ENCODE results near the gene TRABD2B. TPM values are rescaled to one million over a fixed set of nuclear protein-coding genes. Genes with fewer than 3 reads are reported as not detected.

Gene TRABD2B
- total RNA-seq, 2 experiments from 2014 or later: not detected

GRCh38 chr1:47886141-47886540 is 111.0 kb downstream of the TRABD2B start:
- H3K4me1 Mint-ChIP-seq: no peaks in the 10 kb centered on the region

GRCh38 chr1:47885062-47885830 is 111.9 kb downstream of the TRABD2B start:
- H3K9me3 Mint-ChIP-seq: no peaks in the 10 kb centered on the region
- no peak for DNase-seq
- H3K27ac Mint-ChIP-seq: no peak overlapping the region
- no peak for ATAC-seq (ENCODE audit: low read depth)
- H3K4me1 Mint-ChIP-seq: no peaks in the 10 kb centered on the region
- H3K4me3 Mint-ChIP-seq: no peak overlapping the region
- H3K36me3 Mint-ChIP-seq: no peaks in the 10 kb centered on the region
- H3K27me3 Mint-ChIP-seq: peaks cover 11% of the 10 kb centered on the region
- POLR2A ChIA-PET: no interaction called here

More at GRCh38 chr1:47886141-47886540, 111.0 kb downstream of the TRABD2B start:
- no peak overlapping the region for H3K27ac Mint-ChIP-seq
- POLR2A ChIA-PET: no interaction called here
- H3K36me3 Mint-ChIP-seq: no peaks in the 10 kb centered on the region
- no peak for DNase-seq
- H3K27me3 Mint-ChIP-seq: peaks cover 11% of the 10 kb centered on the region
- H3K4me3 Mint-ChIP-seq: no peak overlapping the region
- H3K9me3 Mint-ChIP-seq: no peaks in the 10 kb centered on the region
- ATAC-seq (ENCODE audit: low read depth): no peak

- Mint-ChIP-seq H3K27ac (no peak overlapping the region), H3K4me1 (no peaks in the 10 kb centered on the region), H3K27me3 (peaks cover 15% of the 10 kb centered on the region), H3K36me3 (no peaks in the 10 kb centered on the region), H3K9me3 (no peaks in the 10 kb centered on the region), H3K4me3 (no peak overlapping the region)
- no peak for ATAC-seq (ENCODE audit: low read depth)
- POLR2A ChIA-PET: no interaction called here
- no peak for DNase-seq
Measured at GRCh38 chr1:47883963-47884362, 113.2 kb downstream of the TRABD2B start.

GRCh38 chr1:47881505-47882442 is 115.4 kb downstream of the TRABD2B start:
- DNase-seq (no peak), ATAC-seq (ENCODE audit: low read depth) (no peak)
- Mint-ChIP-seq H3K27me3 (peaks cover 10% of the 10 kb centered on the region), H3K9me3 (no peaks in the 10 kb centered on the region), H3K4me1 (no peaks in the 10 kb centered on the region), H3K36me3 (no peaks in the 10 kb centered on the region), H3K4me3 (no peak overlapping the region), H3K27ac (no peak overlapping the region)
- POLR2A ChIA-PET: no interaction called here

- POLR2A ChIA-PET: no interaction called here
- no peaks in the 10 kb centered on the region for H3K36me3 Mint-ChIP-seq
- H3K27ac Mint-ChIP-seq: no peak overlapping the region
- H3K4me1 Mint-ChIP-seq: no peaks in the 10 kb centered on the region
- H3K9me3 Mint-ChIP-seq: no peaks in the 10 kb centered on the region
- H3K4me3 Mint-ChIP-seq: no peak overlapping the region
- peaks cover 8% of the 10 kb centered on the region for H3K27me3 Mint-ChIP-seq
- ATAC-seq (ENCODE audit: low read depth): no peak
- DNase-seq: no peak
Measured at GRCh38 chr1:47876587-47876963, 120.6 kb downstream of the TRABD2B start.

- no peak overlapping the region for H3K27ac Mint-ChIP-seq
Measured at GRCh38 chr1:47875831-47876586, 121.2 kb downstream of the TRABD2B start.

GRCh38 chr1:47875036-47875435 is 122.1 kb downstream of the TRABD2B start:
- ATAC-seq (ENCODE audit: low read depth): no peak
- Mint-ChIP-seq H3K27ac (no peak overlapping the region), H3K36me3 (no peaks in the 10 kb centered on the region), H3K27me3 (peaks cover 8% of the 10 kb centered on the region), H3K4me3 (no peak overlapping the region), H3K4me1 (no peaks in the 10 kb centered on the region), H3K9me3 (no peaks in the 10 kb centered on the region)
- POLR2A ChIA-PET: no interaction called here
- no peak for DNase-seq

More at GRCh38 chr1:47875831-47876586, 121.2 kb downstream of the TRABD2B start:
- no peaks in the 10 kb centered on the region for H3K36me3 Mint-ChIP-seq
- H3K4me1 Mint-ChIP-seq: no peaks in the 10 kb centered on the region
- DNase-seq (no peak), ATAC-seq (ENCODE audit: low read depth) (no peak)
- no peak overlapping the region for H3K4me3 Mint-ChIP-seq
- H3K27me3 Mint-ChIP-seq: peaks cover 8% of the 10 kb centered on the region
- no peaks in the 10 kb centered on the region for H3K9me3 Mint-ChIP-seq
- POLR2A ChIA-PET: no interaction called here

GRCh38 chr1:47873337-47873736 is 123.8 kb downstream of the TRABD2B start:
- Mint-ChIP-seq H3K9me3 (no peaks in the 10 kb centered on the region), H3K27ac (no peak overlapping the region), H3K27me3 (peaks cover 3% of the 10 kb centered on the region), H3K36me3 (no peaks in the 10 kb centered on the region), H3K4me1 (no peaks in the 10 kb centered on the region), H3K4me3 (no peak overlapping the region)
- POLR2A ChIA-PET: no interaction called here
- no peak for DNase-seq
- ATAC-seq (ENCODE audit: low read depth): no peak

- ATAC-seq (ENCODE audit: low read depth): no peak
- Mint-ChIP-seq H3K27ac (no peak overlapping the region), H3K4me1 (no peaks in the 10 kb centered on the region), H3K9me3 (no peaks in the 10 kb centered on the region), H3K4me3 (no peak overlapping the region), H3K27me3 (peaks cover 3% of the 10 kb centered on the region), H3K36me3 (no peaks in the 10 kb centered on the region)
- DNase-seq: no peak
- POLR2A ChIA-PET: no interaction called here
Measured at GRCh38 chr1:47872886-47873285, 124.3 kb downstream of the TRABD2B start.

GRCh38 chr1:47871799-47872353 is 125.3 kb downstream of the TRABD2B start:
- H3K27ac Mint-ChIP-seq: no peak overlapping the region

GRCh38 chr1:47870946-47871676 is 126.1 kb downstream of the TRABD2B start:
- H3K27me3 Mint-ChIP-seq: peaks cover 3% of the 10 kb centered on the region
- no peak overlapping the region for H3K4me3 Mint-ChIP-seq
- ATAC-seq (ENCODE audit: low read depth): no peak
- H3K27ac Mint-ChIP-seq: no peak overlapping the region
- no peaks in the 10 kb centered on the region for H3K9me3 Mint-ChIP-seq
- H3K4me1 Mint-ChIP-seq: no peaks in the 10 kb centered on the region
- POLR2A ChIA-PET: no interaction called here
- DNase-seq: no peak
- H3K36me3 Mint-ChIP-seq: no peaks in the 10 kb centered on the region

More at GRCh38 chr1:47871799-47872353, 125.3 kb downstream of the TRABD2B start:
- no peak for DNase-seq
- ATAC-seq (ENCODE audit: low read depth): no peak
- Mint-ChIP-seq H3K4me1 (no peaks in the 10 kb centered on the region), H3K9me3 (no peaks in the 10 kb centered on the region), H3K4me3 (no peak overlapping the region), H3K27me3 (peaks cover 3% of the 10 kb centered on the region), H3K36me3 (no peaks in the 10 kb centered on the region)
- POLR2A ChIA-PET: no interaction called here

- Mint-ChIP-seq H3K4me1 (no peaks in the 10 kb centered on the region), H3K27me3 (no peaks in the 10 kb centered on the region), H3K9me3 (no peaks in the 10 kb centered on the region), H3K4me3 (no peak overlapping the region), H3K27ac (no peak overlapping the region), H3K36me3 (no peaks in the 10 kb centered on the region)
- POLR2A ChIA-PET: no interaction called here
- DNase-seq (no peak), ATAC-seq (ENCODE audit: low read depth) (no peak)
Measured at GRCh38 chr1:47870480-47870879, 126.7 kb downstream of the TRABD2B start.

- Mint-ChIP-seq H3K4me3 (no peak overlapping the region), H3K27me3 (peaks cover 1% of the 10 kb centered on the region), H3K27ac (no peak overlapping the region), H3K4me1 (no peaks in the 10 kb centered on the region), H3K9me3 (no peaks in the 10 kb centered on the region), H3K36me3 (no peaks in the 10 kb centered on the region)
- no peak for ATAC-seq (ENCODE audit: low read depth)
- POLR2A ChIA-PET: no interaction called here
- no peak for DNase-seq
Measured at GRCh38 chr1:47868348-47868676, 128.9 kb downstream of the TRABD2B start.

Measured in activated naive CD8-positive, alpha-beta T cell treated with anti-CD3 and anti-CD28 coated beads, Interleukin-2, amount 10 ng/mL, durations not matched to agents 7 days and 5 days (primary cell).